GM12878 (cell line): ENCODE measurements around the gene ANKS1A. TPM values are rescaled to one million over a fixed set of nuclear protein-coding genes. Genes with fewer than 3 reads are reported as not detected.

ENCODE experiments used
- CBX3 ChIP-seq: fragments of 200-600 bp; sonication (generic); IDR thresholded peaks from 2 replicates; pipeline ENCODE4 v1.6.1; 2016; ENCODE audit warnings: low read depth, borderline replicate concordance
- KAT2A ChIP-seq: conservative IDR thresholded peaks from 2 replicates; pipeline ENCODE4 v1.6.1; 2011; ENCODE audit warnings: low read depth, low read length; ENCODE audit not compliant: control insufficient read depth
- PAX5 ChIP-seq: IDR thresholded peaks from 2 replicates; pipeline ENCODE4 v1.6.1; 2011; ENCODE audit warnings: low read depth, low read length, borderline replicate concordance
- POLR2AphosphoS2 ChIP-seq: IDR thresholded peaks from 2 replicates; pipeline ENCODE4 v1.6.1; 2011; ENCODE audit warnings: low read depth, mild to moderate bottlenecking, low read length, improper control_type of control experiment, moderate library complexity
- SMAD1 ChIP-seq: fragments of 450-650 bp; IDR thresholded peaks from 2 replicates; pipeline ENCODE4 v1.6.1; 2018; ENCODE audit warnings: mild to moderate bottlenecking, low read depth; ENCODE audit not compliant: partially characterized antibody
- polyA plus RNA-seq, 11 experiments: library from polyadenylated mRNA; depleted of rRNA in 4 of 11; unstranded in 6 of 11; stranded (reverse) in 5 of 11; fragments of >200 nt; fragmentation: Nextera tagmentation in 4 of 11; fragmentation: Illumina TruSeq in 1 of 11; extraction: Ambion mirVana in 4 of 11; extraction: Trizol in 1 of 11; gene quantifications; 1 replicate in 1 of 11; 2 replicates in 10 of 11; pipeline versions ENCODE4 v1.2.1 to v1.2.3, GENCODE V29; 2011 to 2016; ENCODE audit warnings: inconsistent platforms in 2 of 11, missing spikeins in 2 of 11, low read depth in 1 of 11
- total RNA-seq, 4 experiments: library from RNA; depleted of rRNA in 3 of 4; stranded (reverse); fragments of >200 nt in 3 of 4; fragmentation: Illumina TruSeq in 1 of 4; extraction: Trizol in 1 of 4; gene quantifications; 2 replicates each; pipeline versions ENCODE4 v1.2.1 to v1.2.3, GENCODE V29; 2013 to 2021
- TF ChIP-seq, protein P1 (sequence below): fragments of 450-650 bp; formaldehyde crosslinking; IDR thresholded peaks from 2 replicates; pipeline ENCODE4 v1.4.0; 2022; ENCODE audit warnings: mild to moderate bottlenecking, moderate library complexity
- TF ChIP-seq, protein P2 (sequence below): fragments of 150-350 bp; IDR thresholded peaks from 2 replicates; pipeline ENCODE4 v1.6.1; 2016; ENCODE audit warnings: low read depth, low read length

ANKS1A gene
- total and polyA plus RNA-seq, 10 of the 15 experiments (the other 5 are each of a cell fraction or from before 2014, with no cell fraction given), result 0.60 to 7.0 (median 3.0) TPM

DNA sequence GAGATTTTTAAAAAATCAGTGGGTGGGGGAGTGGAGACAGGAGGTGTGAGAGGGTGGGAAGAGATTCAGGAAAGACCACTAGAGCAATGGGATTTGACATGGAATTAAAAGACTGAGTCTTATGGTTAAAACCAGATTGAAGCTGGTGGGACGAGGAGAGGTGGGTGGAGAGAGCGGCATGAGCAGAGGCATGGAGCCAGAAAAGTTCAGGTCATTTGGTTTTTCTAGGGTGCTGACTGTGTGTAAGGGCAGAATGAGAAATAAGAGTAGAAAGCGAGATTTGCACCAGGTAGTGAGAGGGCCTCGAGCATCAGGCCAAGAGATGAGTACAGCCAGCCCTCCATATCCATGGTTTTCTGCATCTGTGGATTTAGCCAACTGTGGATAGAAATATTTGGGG is 130.8 kb downstream of the ANKS1A start (continued):
- TF ChIP-seq, protein P1, sequence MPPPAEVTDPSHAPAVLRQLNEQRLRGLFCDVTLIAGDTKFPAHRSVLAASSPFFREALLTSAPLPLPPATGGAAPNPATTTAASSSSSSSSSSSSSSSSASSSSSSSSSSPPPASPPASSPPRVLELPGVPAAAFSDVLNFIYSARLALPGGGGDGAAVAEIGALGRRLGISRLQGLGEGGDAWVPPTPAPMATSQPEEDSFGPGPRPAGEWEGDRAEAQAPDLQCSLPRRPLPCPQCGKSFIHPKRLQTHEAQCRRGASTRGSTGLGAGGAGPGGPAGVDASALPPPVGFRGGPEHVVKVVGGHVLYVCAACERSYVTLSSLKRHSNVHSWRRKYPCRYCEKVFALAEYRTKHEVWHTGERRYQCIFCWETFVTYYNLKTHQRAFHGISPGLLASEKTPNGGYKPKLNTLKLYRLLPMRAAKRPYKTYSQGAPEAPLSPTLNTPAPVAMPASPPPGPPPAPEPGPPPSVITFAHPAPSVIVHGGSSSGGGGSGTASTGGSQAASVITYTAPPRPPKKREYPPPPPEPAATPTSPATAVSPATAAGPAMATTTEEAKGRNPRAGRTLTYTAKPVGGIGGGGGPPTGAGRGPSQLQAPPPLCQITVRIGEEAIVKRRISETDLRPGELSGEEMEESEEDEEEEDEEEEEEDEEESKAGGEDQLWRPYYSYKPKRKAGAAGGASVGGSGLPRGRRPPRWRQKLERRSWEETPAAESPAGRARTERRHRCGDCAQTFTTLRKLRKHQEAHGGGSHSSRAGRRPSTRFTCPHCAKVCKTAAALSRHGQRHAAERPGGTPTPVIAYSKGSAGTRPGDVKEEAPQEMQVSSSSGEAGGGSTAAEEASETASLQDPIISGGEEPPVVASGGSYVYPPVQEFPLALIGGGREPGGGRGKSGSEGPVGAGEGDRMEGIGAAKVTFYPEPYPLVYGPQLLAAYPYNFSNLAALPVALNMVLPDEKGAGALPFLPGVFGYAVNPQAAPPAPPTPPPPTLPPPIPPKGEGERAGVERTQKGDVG (CRISPR knock-in tag), result no peak
- TF ChIP-seq, protein P2, sequence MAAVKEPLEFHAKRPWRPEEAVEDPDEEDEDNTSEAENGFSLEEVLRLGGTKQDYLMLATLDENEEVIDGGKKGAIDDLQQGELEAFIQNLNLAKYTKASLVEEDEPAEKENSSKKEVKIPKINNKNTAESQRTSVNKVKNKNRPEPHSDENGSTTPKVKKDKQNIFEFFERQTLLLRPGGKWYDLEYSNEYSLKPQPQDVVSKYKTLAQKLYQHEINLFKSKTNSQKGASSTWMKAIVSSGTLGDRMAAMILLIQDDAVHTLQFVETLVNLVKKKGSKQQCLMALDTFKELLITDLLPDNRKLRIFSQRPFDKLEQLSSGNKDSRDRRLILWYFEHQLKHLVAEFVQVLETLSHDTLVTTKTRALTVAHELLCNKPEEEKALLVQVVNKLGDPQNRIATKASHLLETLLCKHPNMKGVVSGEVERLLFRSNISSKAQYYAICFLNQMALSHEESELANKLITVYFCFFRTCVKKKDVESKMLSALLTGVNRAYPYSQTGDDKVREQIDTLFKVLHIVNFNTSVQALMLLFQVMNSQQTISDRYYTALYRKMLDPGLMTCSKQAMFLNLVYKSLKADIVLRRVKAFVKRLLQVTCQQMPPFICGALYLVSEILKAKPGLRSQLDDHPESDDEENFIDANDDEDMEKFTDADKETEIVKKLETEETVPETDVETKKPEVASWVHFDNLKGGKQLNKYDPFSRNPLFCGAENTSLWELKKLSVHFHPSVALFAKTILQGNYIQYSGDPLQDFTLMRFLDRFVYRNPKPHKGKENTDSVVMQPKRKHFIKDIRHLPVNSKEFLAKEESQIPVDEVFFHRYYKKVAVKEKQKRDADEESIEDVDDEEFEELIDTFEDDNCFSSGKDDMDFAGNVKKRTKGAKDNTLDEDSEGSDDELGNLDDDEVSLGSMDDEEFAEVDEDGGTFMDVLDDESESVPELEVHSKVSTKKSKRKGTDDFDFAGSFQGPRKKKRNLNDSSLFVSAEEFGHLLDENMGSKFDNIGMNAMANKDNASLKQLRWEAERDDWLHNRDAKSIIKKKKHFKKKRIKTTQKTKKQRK, result no peak
- no peak for TF ChIP-seq KAT2A
- no peak for TF ChIP-seq PAX5
- TF ChIP-seq CBX3, result no peak
- no peak for TF ChIP-seq SMAD1
- no peak for TF ChIP-seq POLR2AphosphoS2
